Kidney glomerular epithelial cell (primary cell): Measurements from ENCODE around the gene COX10.

ENCODE experiments used
- DNase-seq: peaks from one replicate; lab custom pipeline; 2025; lab: John Stamatoyannopoulos, UW

The COX10 gene

GRCh38 chr17:14070344-14070984 lies 1.2 kb downstream of the COX10 start:
- DNase-seq, result peak; percentile 2

GRCh38 chr17:14072881-14073280 lies 3.6 kb downstream of the COX10 start:
- no peak for DNase-seq

GRCh38 chr17:14078027-14078426 lies 8.7 kb downstream of the COX10 start:
- DNase-seq, result no peak

- no peak for DNase-seq
These were observed 11.5 kb downstream of the COX10 start for GRCh38 chr17:14080847-14081251.

- no peak for DNase-seq
These were observed 13.5 kb downstream of the COX10 start for GRCh38 chr17:14082848-14083247.

GRCh38 chr17:14084955-14085354 lies 15.7 kb downstream of the COX10 start:
- no peak for DNase-seq

GRCh38 chr17:14086189-14086588 lies 16.9 kb downstream of the COX10 start:
- no peak for DNase-seq

- DNase-seq, result no peak
These were observed 19.9 kb downstream of the COX10 start for GRCh38 chr17:14089179-14089578.

- no peak for DNase-seq
These were observed 22.1 kb downstream of the COX10 start for GRCh38 chr17:14091367-14091766.

GRCh38 chr17:14092808-14093207 lies 23.5 kb downstream of the COX10 start:
- DNase-seq, result no peak

- no peak for DNase-seq
These were observed 25.6 kb downstream of the COX10 start for GRCh38 chr17:14094676-14095601.

- no peak for DNase-seq
These were observed 26.3 kb downstream of the COX10 start for GRCh38 chr17:14095631-14096030.

- no peak for DNase-seq
These were observed 28.9 kb downstream of the COX10 start for GRCh38 chr17:14098246-14098645.

GRCh38 chr17:14101976-14102375 lies 32.7 kb downstream of the COX10 start:
- no peak for DNase-seq

GRCh38 chr17:14103836-14104235 lies 34.5 kb downstream of the COX10 start:
- no peak for DNase-seq

- DNase-seq, result no peak
These were observed 35.4 kb downstream of the COX10 start for GRCh38 chr17:14104734-14105133.

GRCh38 chr17:14107889-14108288 lies 38.6 kb downstream of the COX10 start:
- no peak for DNase-seq

GRCh38 chr17:14112407-14112806 lies 43.1 kb downstream of the COX10 start:
- no peak for DNase-seq

- DNase-seq, result no peak
These were observed 43.8 kb downstream of the COX10 start for GRCh38 chr17:14113137-14113536.

- DNase-seq, result no peak
These were observed 47.1 kb downstream of the COX10 start for GRCh38 chr17:14116263-14117024.

- DNase-seq, result no peak
These were observed 49.6 kb downstream of the COX10 start for GRCh38 chr17:14118951-14119350.

GRCh38 chr17:14119546-14119945 lies 50.2 kb downstream of the COX10 start:
- no peak for DNase-seq

- DNase-seq, result no peak
These were observed 52.6 kb downstream of the COX10 start for GRCh38 chr17:14121952-14122351.
